Left cardiac atrium (tissue), 4 donors: ENCODE data around the gene SH3GLB1. TPM values are rescaled to one million over a fixed set of nuclear protein-coding genes. Genes with fewer than 3 reads are reported as not detected.

Source experiments
- ATAC-seq, 2 donors: fragments of 200-7000 bp; cut with Tn5 transposase; one replicate each; pipeline ENCODE4 v1.9.1; 2020; ENCODE audit warnings: mild to moderate bottlenecking in 2 of 2, moderate library complexity in 2 of 2
- DNase-seq: peaks from one replicate; pipeline ENCODE4 v3.0.0-alpha.2; 2020
- intact Hi-C, 2 donors: fragments of 100-400 bp; cut with DNase I; formaldehyde crosslinking; loops; one replicate each; pipeline versions ENCODE4 v1.14.1 to v1.15.1; 2022 to 2023
- total RNA-seq, 2 donors: library from RNA; stranded (reverse); fragmentation: NEBNext Ultra II Directional; extraction: Animal tissue kit (Norgen Biotek cat#: 25700); gene quantifications; one replicate each; pipeline ENCODE4 v1.2.1, GENCODE V29; 2021
- donor health status: DM: no; HTN: yes; CAD: no.
- donor health status: DM: no; HTN: yes; CAD: no; lungs with severe emphysema.
- donor health status: DM: yes; HTN: yes; CAD: no.
- donor health status: Dilated cardiomyopathy.

SH3GLB1 gene
- total RNA-seq, 2 donors from 2014 or later = 110 to 114 TPM

GRCh38 chr1:86762336-86762735 lies 58.0 kb downstream of the SH3GLB1 start:
- DNase-seq = no peak

GRCh38 chr1:86764523-86764922 lies 60.1 kb downstream of the SH3GLB1 start:
- DNase-seq = no peak
- ATAC-seq = no peak
- intact Hi-C loops = no loop called here

More at GRCh38 chr1:86762336-86762735, 58.0 kb downstream of the SH3GLB1 start:
- ATAC-seq = no peak
- intact Hi-C loops = no loop called here

- intact Hi-C loops = no loop called here
- ATAC-seq (peak in 1 of 2 donors; percentile 95), DNase-seq (no peak)
These were observed 60.7 kb downstream of the SH3GLB1 start for GRCh38 chr1:86765073-86765472.

- no peak for DNase-seq
- intact Hi-C loops = no loop called here
- no peak for ATAC-seq
These were observed 61.3 kb downstream of the SH3GLB1 start for GRCh38 chr1:86765674-86766073.

GRCh38 chr1:86768554-86768953 lies 64.2 kb downstream of the SH3GLB1 start:
- ATAC-seq (no peak), DNase-seq (no peak)
- intact Hi-C loops = no loop called here

- DNase-seq = no peak
- intact Hi-C loops = no loop called here
- no peak for ATAC-seq
These were observed 64.7 kb downstream of the SH3GLB1 start for GRCh38 chr1:86769065-86769464.

GRCh38 chr1:86773341-86774288 lies 69.2 kb downstream of the SH3GLB1 start:
- intact Hi-C loops = no loop called here
- ATAC-seq (peak in 1 of 2 donors; percentile 33), DNase-seq (no peak)

- ATAC-seq (peak; percentile 91 to 92), DNase-seq (peak; percentile 77)
- intact Hi-C loops = no loop called here
These were observed 70.2 kb downstream of the SH3GLB1 start for GRCh38 chr1:86774305-86775295.

GRCh38 chr1:86775395-86775794 lies 71.0 kb downstream of the SH3GLB1 start:
- intact Hi-C loops = no loop called here
- ATAC-seq = peak in 1 of 2 donors; percentile 2

GRCh38 chr1:86776108-86776507 lies 71.7 kb downstream of the SH3GLB1 start:
- intact Hi-C loops = no loop called here
- ATAC-seq (no peak), DNase-seq (no peak)

More at GRCh38 chr1:86775395-86775794, 71.0 kb downstream of the SH3GLB1 start:
- no peak for DNase-seq

GRCh38 chr1:86778569-86779239 lies 74.3 kb downstream of the SH3GLB1 start:
- ATAC-seq (peak in 1 of 2 donors; percentile 3), DNase-seq (no peak)
- intact Hi-C loops = no loop called here

- DNase-seq (no peak), ATAC-seq (peak; percentile 56 to 73)
- intact Hi-C loops = no loop called here
These were observed 75.2 kb downstream of the SH3GLB1 start for GRCh38 chr1:86779308-86780191.

- intact Hi-C loops = no loop called here
- ATAC-seq (no peak), DNase-seq (no peak)
These were observed 78.1 kb downstream of the SH3GLB1 start for GRCh38 chr1:86782482-86782881.

GRCh38 chr1:86787621-86788020 lies 83.2 kb downstream of the SH3GLB1 start:
- no peak for DNase-seq
- no peak for ATAC-seq
- intact Hi-C loops = no loop called here

GRCh38 chr1:86788300-86789206 lies 84.2 kb downstream of the SH3GLB1 start:
- intact Hi-C loops = no loop called here
- DNase-seq = peak; percentile 53

GRCh38 chr1:86795316-86795715 lies 90.9 kb downstream of the SH3GLB1 start:
- DNase-seq (no peak), ATAC-seq (no peak)
- intact Hi-C loops = no loop called here

More at GRCh38 chr1:86788300-86789206, 84.2 kb downstream of the SH3GLB1 start:
- ATAC-seq = peak; percentile 84 to 92
